Measurements from ENCODE around the gene SWSAP1.

GRCh38 chr19:11397089-11397610 is 22.7 kb downstream of the SWSAP1 start:
- TF ChIP-seq EZH2phosphoT487 (IDR thresholded peaks at IDR 0.05; ENCODE audit: borderline replicate concordance) (no peak), CTCF (IDR thresholded peaks at IDR 0.05 in 2 of 3, conservative IDR thresholded peaks at IDR 0.05 in 1 of 3; ENCODE audit: borderline replicate concordance in 1 of 3, insufficient read depth in 1 of 3, low read depth in 2 of 3, low read length in 2 of 3) (no peak), EZH2 (IDR thresholded peaks at IDR 0.05) (no peak), RAD21 (IDR thresholded peaks at IDR 0.05; ENCODE audit: low read depth) (no peak), POLR2AphosphoS5 (IDR thresholded peaks at IDR 0.05; ENCODE audit: low read depth, low read length) (no peak), MAX (IDR thresholded peaks at IDR 0.05) (no peak), POLR2A (IDR thresholded peaks at IDR 0.05; ENCODE audit: borderline replicate concordance, extremely low read depth, insufficient read depth, insufficient read length) (no peak), SIN3A (IDR thresholded peaks at IDR 0.05; ENCODE audit: low read depth) (no peak), ZNF274 (IDR thresholded peaks at IDR 0.05; ENCODE audit: low read depth, low read length) (no peak)
- TF ChIP-seq, protein P1, sequence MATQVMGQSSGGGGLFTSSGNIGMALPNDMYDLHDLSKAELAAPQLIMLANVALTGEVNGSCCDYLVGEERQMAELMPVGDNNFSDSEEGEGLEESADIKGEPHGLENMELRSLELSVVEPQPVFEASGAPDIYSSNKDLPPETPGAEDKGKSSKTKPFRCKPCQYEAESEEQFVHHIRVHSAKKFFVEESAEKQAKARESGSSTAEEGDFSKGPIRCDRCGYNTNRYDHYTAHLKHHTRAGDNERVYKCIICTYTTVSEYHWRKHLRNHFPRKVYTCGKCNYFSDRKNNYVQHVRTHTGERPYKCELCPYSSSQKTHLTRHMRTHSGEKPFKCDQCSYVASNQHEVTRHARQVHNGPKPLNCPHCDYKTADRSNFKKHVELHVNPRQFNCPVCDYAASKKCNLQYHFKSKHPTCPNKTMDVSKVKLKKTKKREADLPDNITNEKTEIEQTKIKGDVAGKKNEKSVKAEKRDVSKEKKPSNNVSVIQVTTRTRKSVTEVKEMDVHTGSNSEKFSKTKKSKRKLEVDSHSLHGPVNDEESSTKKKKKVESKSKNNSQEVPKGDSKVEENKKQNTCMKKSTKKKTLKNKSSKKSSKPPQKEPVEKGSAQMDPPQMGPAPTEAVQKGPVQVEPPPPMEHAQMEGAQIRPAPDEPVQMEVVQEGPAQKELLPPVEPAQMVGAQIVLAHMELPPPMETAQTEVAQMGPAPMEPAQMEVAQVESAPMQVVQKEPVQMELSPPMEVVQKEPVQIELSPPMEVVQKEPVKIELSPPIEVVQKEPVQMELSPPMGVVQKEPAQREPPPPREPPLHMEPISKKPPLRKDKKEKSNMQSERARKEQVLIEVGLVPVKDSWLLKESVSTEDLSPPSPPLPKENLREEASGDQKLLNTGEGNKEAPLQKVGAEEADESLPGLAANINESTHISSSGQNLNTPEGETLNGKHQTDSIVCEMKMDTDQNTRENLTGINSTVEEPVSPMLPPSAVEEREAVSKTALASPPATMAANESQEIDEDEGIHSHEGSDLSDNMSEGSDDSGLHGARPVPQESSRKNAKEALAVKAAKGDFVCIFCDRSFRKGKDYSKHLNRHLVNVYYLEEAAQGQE (IDR thresholded peaks at IDR 0.05; ENCODE audit: low read depth), result no peak
